IMR-90 (cell line): ENCODE data around the gene KLK8. TPM values are rescaled to one million over a fixed set of nuclear protein-coding genes. Genes with fewer than 3 reads are reported as not detected.

Source experiments
- ATAC-seq: fragments of 200-7000 bp; cut with Tn5 transposase; 2 replicates; pipeline ENCODE4 v1.9.1; 2020; ENCODE audit warnings: low read depth, mild to moderate bottlenecking, moderate library complexity
- BruUV-seq: library from RNA; stranded (reverse); fragments of 400-500 nt; replicated peaks from 2 replicates; lab custom pipeline; 2021; lab: Mats Ljungman, UMichigan
- CTCF ChIA-PET: fragments of 300-600 bp; formaldehyde crosslinking; extraction: SDS; loops from one replicate; lab custom pipeline; 2021; ENCODE audit warnings: antibody characterized with exemption; lab: Yijun Ruan, JAX
- POLR2A ChIA-PET: fragments of 300-600 bp; sonication (Branson Sonifier 250); formaldehyde crosslinking; loops from one replicate; lab custom pipeline; 2022; ENCODE audit warnings: antibody characterized with exemption; ENCODE audit not compliant: unreplicated experiment; lab: Charles Lee
- DNase-seq: peaks from one replicate; pipeline ENCODE4 v3.0.0; 2013
- H2AFZ ChIP-seq: replicated peaks from 2 replicates; pipeline ENCODE3; 2013; ENCODE audit warnings: low read length, mild to moderate bottlenecking; ENCODE audit not compliant: poor library complexity
- H2AK5ac ChIP-seq: 2 replicates; pipeline ENCODE4 v1.6.1; 2013; ENCODE audit warnings: low read depth, low read length, inconsistent platforms
- H2AK9ac ChIP-seq: replicated peaks from 2 replicates; pipeline ENCODE3; 2013; ENCODE audit warnings: mild to moderate bottlenecking, low read depth, low read length, moderate library complexity; ENCODE audit not compliant: poor library complexity
- H2BK120ac ChIP-seq: 2 replicates; pipeline ENCODE4 v1.6.1; 2013; ENCODE audit warnings: low read depth, low read length, inconsistent platforms
- H2BK15ac ChIP-seq: 3 replicates; pipeline ENCODE4 v1.6.1; 2013; ENCODE audit warnings: low read depth, low read length, inconsistent platforms
- H2BK20ac ChIP-seq: 2 replicates; pipeline ENCODE4 v1.6.1; 2013; ENCODE audit warnings: low read depth, mild to moderate bottlenecking, inconsistent platforms, low read length, moderate library complexity
- H2BK5ac ChIP-seq: 2 replicates; pipeline ENCODE4 v1.6.1; 2013; ENCODE audit warnings: mild to moderate bottlenecking, low read depth, low read length, inconsistent platforms; ENCODE audit not compliant: poor library complexity, severe bottlenecking
- H3K14ac ChIP-seq: replicated peaks from 2 replicates; pipeline ENCODE4 v1.6.1; 2013; ENCODE audit warnings: low read depth, low read length, inconsistent platforms
- H3K18ac ChIP-seq: 2 replicates; pipeline ENCODE4 v1.6.1; 2013; ENCODE audit warnings: low read depth, low read length, control low read depth
- H3K23ac ChIP-seq: 2 replicates; pipeline ENCODE4 v1.6.1; 2013; ENCODE audit warnings: low read depth, low read length, inconsistent platforms
- H3K27ac ChIP-seq: 2 replicates; pipeline ENCODE4 v1.5.1; 2013; ENCODE audit warnings: mild to moderate bottlenecking, control low read depth, low read length; ENCODE audit not compliant: insufficient read depth
- H3K27me3 ChIP-seq: 2 replicates; pipeline ENCODE4 v1.6.1; 2013; ENCODE audit warnings: low read length; ENCODE audit not compliant: control insufficient read depth, insufficient read depth
- H3K36me3 ChIP-seq: 2 replicates; pipeline ENCODE4 v1.6.1; 2013; ENCODE audit warnings: low read length, mixed read lengths; ENCODE audit not compliant: control insufficient read depth, insufficient read depth
- H3K4ac ChIP-seq: 2 replicates; pipeline ENCODE4 v1.6.1; 2013; ENCODE audit warnings: low read depth, low read length, inconsistent platforms
- H3K4me1 ChIP-seq: 2 replicates; pipeline ENCODE4 v1.6.1; 2013; ENCODE audit warnings: low read length, mixed read lengths; ENCODE audit not compliant: control insufficient read depth, insufficient read depth
- H3K4me2 ChIP-seq: 2 replicates; pipeline ENCODE4 v1.6.1; 2013; ENCODE audit warnings: low read depth, mild to moderate bottlenecking, control low read depth, low read length, moderate library complexity
- H3K4me3 ChIP-seq: 2 replicates; pipeline ENCODE4 v1.5.1; 2013; ENCODE audit warnings: low read depth, mild to moderate bottlenecking, control low read depth, low read length, moderate library complexity; ENCODE audit not compliant: insufficient read depth
- H3K56ac ChIP-seq: 2 replicates; pipeline ENCODE4 v1.6.1; 2013; ENCODE audit warnings: low read length, inconsistent platforms; ENCODE audit not compliant: insufficient read depth; ENCODE audit errors: extremely low read depth
- H3K79me1 ChIP-seq, 2 experiments: 2 replicates each; pipeline ENCODE4 v1.6.1; 2013; ENCODE audit warnings: low read length in 2 of 2, inconsistent platforms in 1 of 2, low read depth in 1 of 2
- H3K9ac ChIP-seq: 2 replicates; pipeline ENCODE4 v1.6.1; 2013; ENCODE audit warnings: low read depth, low read length, control low read depth
- H3K9me1 ChIP-seq: 2 replicates; pipeline ENCODE4 v1.6.1; 2013; ENCODE audit warnings: low read length, inconsistent platforms; ENCODE audit not compliant: insufficient read depth
- H3K9me3 ChIP-seq: 2 replicates; pipeline ENCODE4 v1.6.1; 2013; ENCODE audit warnings: low read length; ENCODE audit not compliant: control insufficient read depth, insufficient read depth
- H4K20me1 ChIP-seq: 2 replicates; pipeline ENCODE4 v1.6.1; 2013; ENCODE audit warnings: low read length, inconsistent platforms; ENCODE audit not compliant: insufficient read depth
- H4K5ac ChIP-seq: 2 replicates; pipeline ENCODE4 v1.6.1; 2013; ENCODE audit warnings: mild to moderate bottlenecking, low read depth, low read length, control low read depth
- H4K8ac ChIP-seq, 2 experiments: 2 replicates each; pipeline ENCODE4 v1.6.1; 2013; ENCODE audit warnings: low read depth in 2 of 2, low read length in 2 of 2, control low read depth in 1 of 2, inconsistent platforms in 1 of 2
- H4K91ac ChIP-seq: 2 replicates; pipeline ENCODE4 v1.6.1; 2013; ENCODE audit warnings: low read depth, low read length, inconsistent platforms; ENCODE audit not compliant: insufficient read depth
- BHLHE40 ChIP-seq: fragments of 150-350 bp; IDR thresholded peaks from 2 replicates; pipeline ENCODE4 v1.6.1; 2016; ENCODE audit warnings: mild to moderate bottlenecking, low read depth, low read length
- CEBPB ChIP-seq: IDR thresholded peaks from 2 replicates; pipeline ENCODE4 v1.6.1; 2012; ENCODE audit warnings: low read depth, low read length, improper control_type of control experiment
- CHD1 ChIP-seq: IDR thresholded peaks from 2 replicates; pipeline ENCODE4 v1.6.1; 2012; ENCODE audit warnings: low read depth, low read length, improper control_type of control experiment
- FOS ChIP-seq: fragments of 150-350 bp; IDR thresholded peaks from 2 replicates; pipeline ENCODE4 v1.6.1; 2016; ENCODE audit warnings: low read depth, low read length
- MAFK ChIP-seq: IDR thresholded peaks from 2 replicates; pipeline ENCODE4 v1.6.1; 2012; ENCODE audit warnings: low read depth, low read length, improper control_type of control experiment
- MAZ ChIP-seq: IDR thresholded peaks from 2 replicates; pipeline ENCODE4 v1.6.1; 2012; ENCODE audit warnings: low read depth, mild to moderate bottlenecking, low read length, improper control_type of control experiment, moderate library complexity, borderline replicate concordance
- MXI1 ChIP-seq: IDR thresholded peaks from 2 replicates; pipeline ENCODE4 v1.6.1; 2012; ENCODE audit warnings: low read depth, mild to moderate bottlenecking, low read length, moderate library complexity, borderline replicate concordance
- NFE2L2 ChIP-seq: fragments of 150-350 bp; IDR thresholded peaks from 2 replicates; pipeline ENCODE4 v1.6.1; 2016; ENCODE audit warnings: low read depth, mild to moderate bottlenecking, low read length
- POLR2A ChIP-seq: IDR thresholded peaks from 2 replicates; pipeline ENCODE4 v1.6.1; 2012; ENCODE audit warnings: mild to moderate bottlenecking, low read depth, low read length
- RAD21 ChIP-seq: IDR thresholded peaks from 2 replicates; pipeline ENCODE4 v1.6.1; 2012; ENCODE audit warnings: low read length, improper control_type of control experiment
- RCOR1 ChIP-seq: IDR thresholded peaks from 2 replicates; pipeline ENCODE4 v1.6.1; 2012; ENCODE audit warnings: mild to moderate bottlenecking, low read length, improper control_type of control experiment; ENCODE audit not compliant: insufficient replicate concordance
- RFX5 ChIP-seq: IDR thresholded peaks from 2 replicates; pipeline ENCODE4 v1.8.0; 2012; ENCODE audit warnings: low read depth, mild to moderate bottlenecking, low read length, moderate library complexity
- SMC3 ChIP-seq: fragments of 150-350 bp; IDR thresholded peaks from 2 replicates; pipeline ENCODE4 v1.6.1; 2016; ENCODE audit warnings: low read depth, mild to moderate bottlenecking, antibody characterized with exemption, low read length, moderate library complexity
- WGBS, 2 experiments: methylation state at CpG; one replicate each; pipeline versions ENCODE4 v1.1.5 to v1.1.7; 2013; ENCODE audit warnings: missing lambda C conversion rate in 2 of 2; ENCODE audit not compliant: insufficient read length in 1 of 2; ENCODE audit errors: extremely low coverage in 2 of 2; 5-methylcytosine and 5-hydroxymethylcytosine counted together
- dilution Hi-C: fragments of 300-500 bp; cut with HindIII; formaldehyde crosslinking; loops from one replicate; pipeline ENCODE4 v1.14.3; 2018; ENCODE audit warnings: low sequenced_read_pairs; ENCODE audit not compliant: unreplicated experiment
- in situ Hi-C: fragments of 300-500 bp; cut with MboI; formaldehyde crosslinking; loops from 3 replicates; pipeline ENCODE4 v1.14.3; 2019; ENCODE audit warnings: low sequenced_read_pairs, inconsistent platforms, mixed read lengths
- intact Hi-C: fragments of 100-400 bp; cut with micrococcal nuclease; formaldehyde crosslinking; loops from 2 replicates; pipeline ENCODE4 v1.10.0; 2022
- polyA plus RNA-seq, 3 experiments: library from polyadenylated mRNA; depleted of rRNA; stranded (reverse); fragments of >200 nt; gene quantifications; 2 replicates each; pipeline ENCODE4 v1.2.3, GENCODE V29; 2012; ENCODE audit warnings: low replicate concordance in 1 of 3
- total RNA-seq: library from RNA; depleted of rRNA; stranded (reverse); fragments of >200 nt; gene quantifications from 2 replicates; pipeline ENCODE4 v1.2.3, GENCODE V29; 2012
- TF ChIP-seq, protein P1 (sequence below): conservative IDR thresholded peaks from 2 replicates; pipeline ENCODE4 v1.5.1; 2012; ENCODE audit warnings: mild to moderate bottlenecking, low read depth, low read length, improper control_type of control experiment
- TF ChIP-seq, protein P2 (sequence below): fragments of 150-350 bp; IDR thresholded peaks from 2 replicates; pipeline ENCODE4 v1.6.1; 2016; ENCODE audit warnings: low read depth, mild to moderate bottlenecking, low read length, moderate library complexity, borderline replicate concordance
- TF ChIP-seq, protein P3 (sequence below): fragments of 150-350 bp; IDR thresholded peaks from 2 replicates; pipeline ENCODE4 v1.6.1; 2017; ENCODE audit warnings: mild to moderate bottlenecking, antibody characterized with exemption, low read length, low read depth

Gene KLK8
- total and polyA plus RNA-seq, 2 of the 4 experiments (the other 2 are of a cell fraction), result not detected

DNA sequence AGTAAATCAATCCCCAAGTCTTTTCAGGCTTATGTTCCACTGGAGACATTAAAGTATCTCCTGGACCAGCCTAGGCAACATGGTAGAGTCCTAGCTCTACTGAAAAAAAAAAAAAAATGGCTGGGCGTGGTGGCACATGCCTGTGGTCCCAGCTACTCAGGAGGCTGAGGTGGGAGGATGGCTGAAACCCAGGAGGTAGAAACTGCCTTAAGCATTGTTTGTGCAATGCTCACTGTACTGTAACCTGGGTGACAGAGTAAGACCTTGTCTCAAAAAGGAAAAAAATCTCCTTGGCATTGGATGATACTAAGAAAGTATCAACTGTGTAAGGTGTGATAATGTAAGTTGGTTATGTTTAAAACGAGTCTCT is 8.8 kb downstream of the KLK8 start:
- no peak overlapping the region for H3K4me2 ChIP-seq
- CTCF ChIA-PET, result no interaction called here
- H2BK15ac ChIP-seq, result no peak overlapping the region
- H3K4me3 ChIP-seq, result no peak overlapping the region
- no peaks in the 10 kb centered on the region for H3K4me1 ChIP-seq
- TF ChIP-seq, protein P1, sequence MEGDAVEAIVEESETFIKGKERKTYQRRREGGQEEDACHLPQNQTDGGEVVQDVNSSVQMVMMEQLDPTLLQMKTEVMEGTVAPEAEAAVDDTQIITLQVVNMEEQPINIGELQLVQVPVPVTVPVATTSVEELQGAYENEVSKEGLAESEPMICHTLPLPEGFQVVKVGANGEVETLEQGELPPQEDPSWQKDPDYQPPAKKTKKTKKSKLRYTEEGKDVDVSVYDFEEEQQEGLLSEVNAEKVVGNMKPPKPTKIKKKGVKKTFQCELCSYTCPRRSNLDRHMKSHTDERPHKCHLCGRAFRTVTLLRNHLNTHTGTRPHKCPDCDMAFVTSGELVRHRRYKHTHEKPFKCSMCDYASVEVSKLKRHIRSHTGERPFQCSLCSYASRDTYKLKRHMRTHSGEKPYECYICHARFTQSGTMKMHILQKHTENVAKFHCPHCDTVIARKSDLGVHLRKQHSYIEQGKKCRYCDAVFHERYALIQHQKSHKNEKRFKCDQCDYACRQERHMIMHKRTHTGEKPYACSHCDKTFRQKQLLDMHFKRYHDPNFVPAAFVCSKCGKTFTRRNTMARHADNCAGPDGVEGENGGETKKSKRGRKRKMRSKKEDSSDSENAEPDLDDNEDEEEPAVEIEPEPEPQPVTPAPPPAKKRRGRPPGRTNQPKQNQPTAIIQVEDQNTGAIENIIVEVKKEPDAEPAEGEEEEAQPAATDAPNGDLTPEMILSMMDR, result no peak
- TF ChIP-seq MXI1 (no peak), FOS (no peak), NFE2L2 (no peak), SMC3 (no peak), POLR2A (no peak), CEBPB (no peak), RAD21 (no peak), CHD1 (no peak), MAFK (no peak), BHLHE40 (no peak), RCOR1 (no peak), RFX5 (no peak), MAZ (no peak)
- TF ChIP-seq, protein P2, sequence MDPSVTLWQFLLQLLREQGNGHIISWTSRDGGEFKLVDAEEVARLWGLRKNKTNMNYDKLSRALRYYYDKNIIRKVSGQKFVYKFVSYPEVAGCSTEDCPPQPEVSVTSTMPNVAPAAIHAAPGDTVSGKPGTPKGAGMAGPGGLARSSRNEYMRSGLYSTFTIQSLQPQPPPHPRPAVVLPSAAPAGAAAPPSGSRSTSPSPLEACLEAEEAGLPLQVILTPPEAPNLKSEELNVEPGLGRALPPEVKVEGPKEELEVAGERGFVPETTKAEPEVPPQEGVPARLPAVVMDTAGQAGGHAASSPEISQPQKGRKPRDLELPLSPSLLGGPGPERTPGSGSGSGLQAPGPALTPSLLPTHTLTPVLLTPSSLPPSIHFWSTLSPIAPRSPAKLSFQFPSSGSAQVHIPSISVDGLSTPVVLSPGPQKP, result no peak
- TF ChIP-seq, protein P3, sequence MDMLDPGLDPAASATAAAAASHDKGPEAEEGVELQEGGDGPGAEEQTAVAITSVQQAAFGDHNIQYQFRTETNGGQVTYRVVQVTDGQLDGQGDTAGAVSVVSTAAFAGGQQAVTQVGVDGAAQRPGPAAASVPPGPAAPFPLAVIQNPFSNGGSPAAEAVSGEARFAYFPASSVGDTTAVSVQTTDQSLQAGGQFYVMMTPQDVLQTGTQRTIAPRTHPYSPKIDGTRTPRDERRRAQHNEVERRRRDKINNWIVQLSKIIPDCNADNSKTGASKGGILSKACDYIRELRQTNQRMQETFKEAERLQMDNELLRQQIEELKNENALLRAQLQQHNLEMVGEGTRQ, result no peak
- H3K27ac ChIP-seq, result no peak overlapping the region
- H4K20me1 ChIP-seq, result no peaks in the 10 kb centered on the region
- POLR2A ChIA-PET, result no interaction called here
- H3K9me1 ChIP-seq, result no peaks in the 10 kb centered on the region
- peaks cover 4% of the 10 kb centered on the region for H3K9me3 ChIP-seq
- H3K14ac ChIP-seq, result no peak overlapping the region
- no peak overlapping the region for H4K8ac ChIP-seq
- H4K5ac ChIP-seq, result no peak overlapping the region
- no peaks in the 10 kb centered on the region for H3K36me3 ChIP-seq
- no peak overlapping the region for H2AFZ ChIP-seq
- H3K56ac ChIP-seq, result no peak overlapping the region
- no peak overlapping the region for H2BK20ac ChIP-seq
- H3K9ac ChIP-seq, result no peak overlapping the region
- WGBS, 2 experiments, result no CpG with 5 or more reads among the region's 2 CpGs
- ATAC-seq (no peak), DNase-seq (no peak)
- no peaks in the 10 kb centered on the region for H3K27me3 ChIP-seq
- no peaks in the 10 kb centered on the region for H3K79me1 ChIP-seq
- BruUV-seq, result no TSS peak
- H2BK5ac ChIP-seq, result no peak overlapping the region
- H3K23ac ChIP-seq, result no peak overlapping the region
- no peak overlapping the region for H4K91ac ChIP-seq
- H2BK120ac ChIP-seq, result no peak overlapping the region
- no peak overlapping the region for H2AK9ac ChIP-seq
- H3K4ac ChIP-seq, result no peak overlapping the region
- in situ Hi-C loops, result no loop called here
- H3K18ac ChIP-seq, result no peak overlapping the region
- intact Hi-C loops, result no loop called here
- dilution Hi-C loops, result no loop called here
- H2AK5ac ChIP-seq, result no peak overlapping the region
